22Rv1 (cell line): ENCODE measurements around the gene CCND1.

Experiments
- CTCF ChIP-seq: fragments of 450-650 bp; IDR thresholded peaks from 2 replicates; pipeline ENCODE4 v1.5.1; 2017; ENCODE audit warnings: mild to moderate bottlenecking
- ZFX ChIP-seq: fragments of 450-650 bp; IDR thresholded peaks from 2 replicates; pipeline ENCODE4 v1.6.1; 2017; ENCODE audit warnings: antibody characterized with exemption, borderline replicate concordance

- TF ChIP-seq CTCF (no peak), ZFX (no peak)
Observed at GRCh38 chr11:69598147-69598546, 42.8 kb upstream of the CCND1 start.
